Mucosa of stomach (tissue), 1 donor: ENCODE data around the gene TMEM190.

Source experiments
- H3K27me3 ChIP-seq: one replicate; pipeline ENCODE4 v1.7.0; 2013; ENCODE audit warnings: mild to moderate bottlenecking, low read length; ENCODE audit not compliant: control insufficient read depth, insufficient read depth
- H3K36me3 ChIP-seq: one replicate; pipeline ENCODE4 v1.7.0; 2013; ENCODE audit warnings: low read length; ENCODE audit not compliant: control insufficient read depth, insufficient read depth
- H3K4me1 ChIP-seq: one replicate; pipeline ENCODE4 v1.7.0; 2013; ENCODE audit warnings: mild to moderate bottlenecking, low read length; ENCODE audit not compliant: control insufficient read depth, insufficient read depth
- H3K4me3 ChIP-seq: one replicate; pipeline ENCODE4 v1.7.0; 2013; ENCODE audit warnings: low read length
- H3K9ac ChIP-seq: one replicate; pipeline ENCODE4 v1.7.0; 2013; ENCODE audit warnings: mild to moderate bottlenecking, low read length, moderate library complexity
- H3K9me3 ChIP-seq: one replicate; pipeline ENCODE4 v1.7.0; 2013; ENCODE audit warnings: mild to moderate bottlenecking, low read length, moderate library complexity; ENCODE audit not compliant: control insufficient read depth
- donor health status: Pancreatic carcinoma.

TMEM190 gene

GRCh38 chr19:55383279-55384130, 6.9 kb downstream of the TMEM190 start:
- Histone ChIP-seq H3K4me3 (peak overlapping the region; percentile 25), H3K36me3 (peaks cover 10% of the 10 kb centered on the region), H3K9me3 (no peaks in the 10 kb centered on the region), H3K9ac (peak overlapping the region; percentile 61), H3K4me1 (peaks cover 46% of the 10 kb centered on the region), H3K27me3 (no peaks in the 10 kb centered on the region)

DNA sequence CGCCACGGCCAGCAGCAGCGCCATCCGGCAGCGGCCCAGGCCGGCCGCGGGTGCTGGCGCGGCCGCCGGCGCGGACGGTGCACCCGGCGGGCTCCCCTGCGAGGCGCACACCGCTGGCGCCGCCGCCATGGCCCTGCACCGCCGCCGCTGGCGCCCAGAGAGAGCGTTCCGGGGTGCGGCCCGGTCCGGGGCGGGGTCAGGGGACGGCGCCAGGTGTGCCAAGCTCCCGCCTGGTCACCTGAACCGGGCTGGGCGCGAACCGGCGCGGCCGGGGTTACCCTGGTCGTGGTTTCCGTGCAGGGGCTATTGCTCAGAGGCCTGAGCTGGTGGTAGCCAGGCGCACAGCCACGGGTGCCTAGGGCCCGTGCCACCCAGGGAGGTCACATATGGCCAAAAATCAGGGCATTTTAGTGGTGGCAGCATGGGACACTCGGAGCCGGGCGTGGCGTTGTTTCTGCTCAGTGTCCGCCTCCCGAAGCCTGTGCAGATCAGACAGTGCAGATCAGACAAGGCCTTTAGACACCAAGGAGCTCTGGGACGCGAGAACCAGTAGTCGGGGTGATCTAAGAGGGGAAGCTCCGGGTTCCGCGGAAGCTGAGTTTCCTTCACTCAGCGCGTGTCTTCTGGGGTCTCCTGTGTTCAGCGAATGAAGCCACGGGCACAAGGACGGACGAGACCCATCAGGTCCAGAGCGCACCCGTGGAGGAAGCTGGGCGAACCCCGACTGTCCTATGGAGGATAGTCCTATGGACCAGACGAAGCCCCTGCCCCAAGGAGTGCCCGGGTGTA, 7.7 kb downstream of the TMEM190 start, which contains the start of gene TMEM238:
Gene TMEM238, minus strand, starts transcription at position 162 of the 789 bp plus-strand sequence. Its CDS starts 33 bp downstream, at position 129.
- Histone ChIP-seq H3K4me1 (peaks cover 52% of the 10 kb centered on the region), H3K9ac (peak within 1 kb of the TSS; percentile 74), H3K9me3 (no peaks in the 10 kb centered on the region), H3K4me3 (peak within 1 kb of the TSS; percentile 85), H3K36me3 (peaks cover 10% of the 10 kb centered on the region), H3K27me3 (no peaks in the 10 kb centered on the region)

GRCh38 chr19:55384920-55385723, 8.5 kb downstream of the TMEM190 start:
- H3K27me3 ChIP-seq, result no peaks in the 10 kb centered on the region
- H3K9me3 ChIP-seq, result no peaks in the 10 kb centered on the region
- peak overlapping the region; percentile 74 for H3K9ac ChIP-seq
- peaks cover 10% of the 10 kb centered on the region for H3K36me3 ChIP-seq
- peak overlapping the region; percentile 85 for H3K4me3 ChIP-seq
- peaks cover 52% of the 10 kb centered on the region for H3K4me1 ChIP-seq

DNA sequence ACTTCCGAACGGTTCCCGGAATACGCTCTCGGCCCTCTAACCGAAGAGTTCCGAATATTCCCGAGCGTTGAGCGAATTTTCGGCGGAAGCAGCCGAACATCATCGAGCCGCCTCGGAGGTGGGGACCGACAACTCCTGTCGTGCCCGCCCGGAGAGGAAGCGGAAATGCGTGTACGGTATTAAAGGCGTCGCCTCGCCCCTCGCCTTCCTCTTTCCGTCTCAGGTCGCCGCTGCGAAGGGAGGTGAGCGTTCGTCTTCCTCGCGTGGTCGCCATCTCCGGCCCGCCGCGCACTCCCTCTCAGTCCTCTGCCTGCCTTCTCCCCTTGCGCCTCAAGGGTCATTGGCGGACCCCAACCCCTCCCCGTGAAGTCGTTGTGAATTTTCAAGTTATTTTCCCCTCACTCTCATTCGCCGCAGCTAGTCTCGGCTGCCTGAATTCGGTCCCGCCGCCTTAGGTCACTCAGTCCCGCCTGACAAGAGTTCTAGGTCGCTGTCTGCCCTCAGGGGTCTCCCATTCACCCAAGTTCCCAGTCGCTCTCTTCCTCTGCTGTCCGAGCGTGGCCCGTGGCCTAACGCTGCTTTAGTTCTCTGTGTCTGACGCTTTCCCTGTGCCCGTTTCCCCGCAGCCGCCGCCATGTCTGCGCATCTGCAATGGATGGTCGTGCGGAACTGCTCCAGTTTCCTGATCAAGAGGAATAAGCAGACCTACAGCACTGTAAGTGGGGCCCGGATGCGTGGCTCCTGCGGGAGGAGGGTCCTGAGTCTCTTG, 9.3 kb downstream of the TMEM190 start, which contains the start of gene RPL28:
Gene RPL28, plus strand, starts transcription at position 209 of the 769 bp plus-strand sequence. Its CDS starts 426 bp downstream, at position 635.
- Histone ChIP-seq H3K9me3 (no peaks in the 10 kb centered on the region), H3K4me1 (peaks cover 52% of the 10 kb centered on the region)

GRCh38 chr19:55386493-55386971, 9.9 kb downstream of the TMEM190 start:
- H3K36me3 ChIP-seq, result peaks cover 10% of the 10 kb centered on the region
- peaks cover 52% of the 10 kb centered on the region for H3K4me1 ChIP-seq
- peak overlapping the region; percentile 85 for H3K4me3 ChIP-seq
- H3K9me3 ChIP-seq, result no peaks in the 10 kb centered on the region
- no peaks in the 10 kb centered on the region for H3K27me3 ChIP-seq
- peak overlapping the region; percentile 74 for H3K9ac ChIP-seq

More for the DNA sequence above, 9.3 kb downstream of the TMEM190 start, which contains the start of gene RPL28:
- Histone ChIP-seq H3K9ac (peak within 1 kb of the TSS; percentile 74), H3K36me3 (peaks cover 10% of the 10 kb centered on the region), H3K27me3 (no peaks in the 10 kb centered on the region), H3K4me3 (peak within 1 kb of the TSS; percentile 85)

- H3K9ac ChIP-seq, result peak overlapping the region; percentile 74
- H3K4me1 ChIP-seq, result peaks cover 44% of the 10 kb centered on the region
- peaks cover 10% of the 10 kb centered on the region for H3K36me3 ChIP-seq
- no peaks in the 10 kb centered on the region for H3K27me3 ChIP-seq
- peak overlapping the region; percentile 85 for H3K4me3 ChIP-seq
- no peaks in the 10 kb centered on the region for H3K9me3 ChIP-seq
Measured at GRCh38 chr19:55387736-55388497, 11.3 kb downstream of the TMEM190 start.

DNA sequence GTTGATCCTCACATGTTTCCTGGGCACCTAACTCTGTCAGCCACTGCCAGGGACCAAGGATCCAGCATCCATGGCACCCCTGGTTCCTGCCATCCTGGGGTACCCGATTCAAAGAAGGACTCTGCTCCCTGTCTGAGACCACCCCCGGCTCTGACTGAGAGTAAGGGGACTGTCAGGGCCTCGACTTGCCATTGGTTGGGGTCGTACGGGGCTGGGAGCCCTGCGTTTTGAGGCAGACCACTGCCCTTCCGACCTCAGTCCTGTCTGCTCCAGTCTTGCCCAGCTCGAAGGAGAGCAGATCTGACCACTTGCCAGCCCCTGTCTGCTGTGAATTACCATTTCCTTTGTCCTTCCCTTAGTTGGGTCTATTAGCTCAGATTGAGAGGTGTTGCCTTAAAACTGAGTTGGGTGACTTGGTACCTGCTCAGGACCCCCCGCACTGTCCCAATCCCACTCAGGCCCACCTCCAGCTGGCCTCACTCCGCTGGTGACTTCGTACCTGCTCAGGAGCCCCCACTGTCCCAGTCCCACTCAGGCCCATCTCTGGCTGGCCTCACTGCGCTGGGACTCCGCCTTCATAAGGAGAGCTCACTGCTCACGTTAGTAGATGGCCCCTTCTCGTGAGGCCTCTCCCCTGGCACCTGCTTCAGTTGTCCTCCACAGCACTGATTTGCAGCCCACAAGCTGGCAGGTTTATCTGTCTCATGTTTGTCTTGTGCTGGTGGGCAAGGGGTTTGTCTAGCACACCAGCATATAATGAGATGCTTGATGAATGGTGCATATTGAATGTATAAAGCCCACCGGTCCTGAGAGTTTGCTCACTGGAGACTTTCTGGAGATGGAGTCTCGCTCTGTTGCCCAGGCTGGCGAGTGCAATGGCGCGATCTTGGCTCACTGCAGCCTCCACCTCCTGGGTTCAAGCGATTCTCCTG, 13.0 kb downstream of the TMEM190 start:
- H3K4me1 ChIP-seq, result peaks cover 33% of the 10 kb centered on the region
- H3K9ac ChIP-seq, result no peak overlapping the region
- peaks cover 10% of the 10 kb centered on the region for H3K36me3 ChIP-seq
- no peaks in the 10 kb centered on the region for H3K9me3 ChIP-seq
- H3K4me3 ChIP-seq, result no peak overlapping the region
- H3K27me3 ChIP-seq, result no peaks in the 10 kb centered on the region

DNA sequence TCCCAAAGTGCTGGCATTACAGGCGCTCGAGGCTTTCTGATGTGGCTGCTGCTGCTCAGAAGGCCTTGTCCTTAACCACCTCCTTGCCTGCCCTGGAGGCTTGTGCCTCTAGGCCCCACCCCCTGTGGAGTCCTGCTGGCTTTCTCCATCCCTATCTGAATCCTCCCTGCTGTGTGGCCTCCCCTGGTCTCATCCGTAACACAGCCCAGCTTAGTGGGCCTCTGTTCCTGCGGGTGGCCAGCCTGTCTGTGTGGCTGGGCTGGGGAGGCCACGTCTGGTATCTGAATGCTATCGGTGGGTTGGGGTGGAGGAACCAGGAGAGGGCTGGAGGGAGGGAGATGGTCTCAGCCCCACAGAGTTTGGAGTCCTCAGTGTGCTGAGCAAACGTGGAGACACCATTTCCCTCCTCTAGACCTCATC, 13.8 kb downstream of the TMEM190 start:
- H3K9me3 ChIP-seq, result no peaks in the 10 kb centered on the region
- H3K4me1 ChIP-seq, result peaks cover 28% of the 10 kb centered on the region
- peaks cover 10% of the 10 kb centered on the region for H3K36me3 ChIP-seq
- no peaks in the 10 kb centered on the region for H3K27me3 ChIP-seq
- no peak overlapping the region for H3K9ac ChIP-seq
- no peak overlapping the region for H3K4me3 ChIP-seq

DNA sequence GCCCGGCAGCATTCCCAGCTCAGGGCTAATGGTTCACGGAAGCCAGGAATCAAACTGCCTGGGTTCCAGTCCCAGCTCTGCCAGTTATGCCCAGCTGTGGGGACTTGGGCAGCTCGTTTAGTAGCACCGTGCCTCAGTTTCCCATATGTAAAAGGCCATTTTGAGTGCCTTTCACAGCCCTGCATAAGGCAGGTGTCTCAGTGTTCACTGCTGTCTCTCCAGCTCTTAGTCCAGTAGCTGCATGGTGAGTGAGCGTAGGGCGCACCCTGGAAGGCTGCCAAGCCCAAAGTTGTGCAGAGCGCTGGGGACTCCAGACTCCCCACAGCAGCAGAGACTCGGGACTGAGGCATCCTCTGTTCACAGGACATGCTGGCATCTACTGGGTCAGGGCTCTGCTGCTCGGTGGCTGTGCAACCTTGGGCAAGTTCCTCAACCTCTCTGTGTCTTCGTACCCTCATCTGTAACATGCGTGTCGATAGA, 14.6 kb downstream of the TMEM190 start:
- H3K27me3 ChIP-seq, result no peaks in the 10 kb centered on the region
- H3K36me3 ChIP-seq, result peaks cover 10% of the 10 kb centered on the region
- no peak overlapping the region for H3K4me3 ChIP-seq
- H3K4me1 ChIP-seq, result peaks cover 28% of the 10 kb centered on the region
- H3K9me3 ChIP-seq, result no peaks in the 10 kb centered on the region
- no peak overlapping the region for H3K9ac ChIP-seq
